ENCODE measurements around the gene TCEA3.
"Not testable (repeated sequence)": the region's sequence is repeated elsewhere in the genome, so short reads cannot be mapped to it uniquely, and the experiment has no call there.

The TCEA3 gene

GRCh38 chr1:23389837-23390321 is 34.7 kb downstream of the TCEA3 start:
- DNase-seq = no peak

- DNase-seq = no peak
These were observed 37.1 kb downstream of the TCEA3 start for GRCh38 chr1:23387494-23387893.

GRCh38 chr1:23385119-23385621 is 39.4 kb downstream of the TCEA3 start:
- DNase-seq = no peak

GRCh38 chr1:23384312-23385058 is 40.1 kb downstream of the TCEA3 start:
- DNase-seq = no peak

GRCh38 chr1:23383577-23384311 is 40.8 kb downstream of the TCEA3 start:
- no peak for DNase-seq

GRCh38 chr1:23381233-23381885 is 43.2 kb downstream of the TCEA3 start:
- no peak for DNase-seq

GRCh38 chr1:23380719-23381118 is 43.8 kb downstream of the TCEA3 start:
- no peak for DNase-seq

GRCh38 chr1:23380236-23380635 is 44.3 kb downstream of the TCEA3 start:
- not testable (repeated sequence) for DNase-seq

- DNase-seq = no peak
These were observed 47.4 kb downstream of the TCEA3 start for GRCh38 chr1:23376890-23377811.

- DNase-seq = not testable (repeated sequence)
These were observed 50.3 kb downstream of the TCEA3 start for GRCh38 chr1:23374079-23374735.

- DNase-seq = no peak
These were observed 52.3 kb downstream of the TCEA3 start for GRCh38 chr1:23371987-23372880.

GRCh38 chr1:23370709-23371584 is 53.6 kb downstream of the TCEA3 start:
- no peak for DNase-seq

GRCh38 chr1:23370330-23370708 is 54.2 kb downstream of the TCEA3 start:
- DNase-seq = no peak

GRCh38 chr1:23369335-23370013 is 55.1 kb downstream of the TCEA3 start, which contains the start of gene ZNF436:
TSS of gene ZNF436 (minus strand) at chr1:23369836. CDS start at chr1:23368005, 1,831 bp downstream.
- DNase-seq = peak; percentile 72

- DNase-seq = peak; percentile 72
These were observed 55.8 kb downstream of the TCEA3 start for GRCh38 chr1:23368562-23369334.

- peak; percentile 96 for DNase-seq
These were observed 56.6 kb downstream of the TCEA3 start for GRCh38 chr1:23367791-23368561.

- DNase-seq = no peak
These were observed 57.1 kb downstream of the TCEA3 start for GRCh38 chr1:23367451-23367790.
